HUDEP-2 (cell line): Measurements from ENCODE around the gene CEP131.
A peak's percentile ranks its signal among the peaks of the same experiment; 100 is the strongest.

ENCODE experiments used
- DNase-seq, 76 experiments: peaks; one replicate each; lab custom pipeline; 2025; ENCODE audit not compliant: unreplicated experiment in 76 of 76; lab: John Stamatoyannopoulos, UW

Gene CEP131

DNA sequence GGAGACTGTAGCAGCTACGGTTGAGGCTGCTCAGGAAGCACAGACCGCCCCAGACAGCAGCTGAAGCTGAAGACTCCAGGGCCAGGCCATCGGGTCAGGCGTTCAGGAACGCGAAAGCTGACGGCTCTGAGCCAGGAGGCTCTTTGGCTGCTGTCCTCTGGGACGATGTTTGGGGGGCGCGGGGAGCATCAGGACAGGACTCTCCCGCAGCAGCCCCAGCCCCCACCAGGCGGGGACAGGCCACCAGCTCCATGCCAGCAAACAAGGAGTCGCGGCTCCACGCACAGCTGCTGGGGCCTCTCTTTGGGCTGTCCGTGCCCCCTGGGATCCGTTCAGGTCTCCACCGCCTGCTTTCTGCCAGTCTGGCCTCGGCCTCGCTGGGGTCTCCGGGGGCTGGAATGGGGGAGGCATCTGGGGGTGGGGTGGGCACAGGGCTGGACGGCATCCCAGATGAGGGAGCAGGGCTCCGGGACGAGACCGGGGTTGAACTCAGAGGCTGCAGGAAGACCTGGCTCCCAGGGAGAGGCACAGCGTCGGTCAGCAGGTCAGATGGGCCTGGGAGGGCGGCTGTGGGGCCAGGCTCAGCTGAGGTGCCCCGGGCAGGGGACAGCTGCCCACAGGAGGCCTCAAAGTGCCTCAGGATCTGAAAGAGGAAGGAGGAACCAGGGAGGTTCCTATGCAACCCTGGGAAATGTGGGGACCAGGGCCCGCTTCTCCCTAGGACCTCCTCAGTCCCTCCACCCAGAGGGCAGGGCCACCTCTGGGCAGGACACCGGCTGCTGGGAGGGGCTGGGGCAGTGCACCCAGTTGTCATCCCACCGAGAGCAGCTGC, 6.3 kb upstream of the CEP131 start:
- no peak for DNase-seq

DNA sequence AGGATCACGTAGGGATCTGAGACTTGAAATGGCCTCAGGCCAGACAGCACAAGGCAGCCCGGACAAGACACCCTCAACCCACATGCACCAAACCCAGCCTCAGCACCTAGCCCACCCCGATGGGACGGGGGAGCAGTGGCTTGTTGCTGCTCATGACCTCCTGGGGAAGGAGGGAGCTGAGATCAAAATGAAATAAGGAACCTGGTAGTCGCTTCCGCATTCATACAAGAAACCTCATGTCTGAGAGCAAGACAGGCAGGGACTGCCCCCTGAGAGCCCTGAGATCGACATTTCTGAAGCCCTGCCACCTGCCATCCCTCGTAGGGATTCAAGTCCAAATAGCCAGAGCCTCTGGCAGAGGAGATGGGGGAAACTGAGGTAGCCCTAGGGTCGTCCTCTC, 5.7 kb upstream of the CEP131 start:
- no peak for DNase-seq

DNA sequence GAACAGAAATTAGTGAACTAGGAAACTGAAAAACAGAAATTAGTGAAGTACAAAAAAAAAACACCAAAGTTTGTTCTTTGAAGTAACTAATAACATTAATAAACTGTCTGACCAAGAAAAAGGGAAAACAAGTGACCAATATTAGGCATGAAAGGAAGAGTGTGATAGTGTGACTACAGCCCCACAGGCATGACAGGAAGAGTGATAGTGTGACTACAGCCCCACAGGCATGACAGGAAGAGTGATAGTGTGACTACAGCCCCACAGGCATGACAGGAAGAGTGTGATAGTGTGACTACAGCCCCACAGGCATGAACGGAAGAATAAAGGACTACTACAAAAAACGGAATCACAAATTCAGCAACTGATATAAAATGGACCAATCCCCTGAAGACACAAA, 4.9 kb upstream of the CEP131 start:
- DNase-seq = peak in 1 of 76 experiments; percentile 10

DNA sequence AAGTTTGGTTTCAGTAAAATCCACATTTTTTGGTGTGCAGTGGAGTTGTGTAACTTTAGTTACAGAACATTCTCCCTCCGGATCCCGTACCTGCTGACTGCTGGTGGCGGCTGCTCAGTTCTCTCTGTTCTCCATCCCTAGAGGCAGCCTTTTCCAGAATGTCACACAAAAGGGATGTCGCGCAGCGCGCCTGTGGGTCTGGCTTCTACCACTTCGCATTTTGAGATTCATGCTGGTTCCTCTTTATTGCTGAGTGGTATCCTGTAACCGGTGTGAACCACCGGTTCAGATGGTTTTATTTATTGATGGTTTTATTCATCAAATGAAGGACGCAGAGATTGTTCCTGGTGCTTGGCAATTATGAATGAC, 981 bp upstream of the CEP131 start:
- DNase-seq = no peak

DNA sequence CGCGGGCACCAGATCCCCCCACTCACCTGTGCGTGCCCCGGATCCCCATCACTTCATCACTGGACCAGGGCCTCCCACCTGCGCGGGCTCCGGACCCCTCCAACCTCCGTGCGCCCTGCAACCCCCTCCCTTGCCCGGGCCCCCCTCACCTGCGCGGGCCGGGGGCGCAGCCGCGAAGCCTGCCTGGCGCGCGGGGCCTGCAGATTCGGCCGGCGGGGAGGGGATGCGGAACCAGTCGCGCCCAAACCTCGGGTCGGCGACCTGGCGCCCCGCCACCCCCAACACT, 202 bp downstream of the CEP131 start:
- DNase-seq = no peak

DNA sequence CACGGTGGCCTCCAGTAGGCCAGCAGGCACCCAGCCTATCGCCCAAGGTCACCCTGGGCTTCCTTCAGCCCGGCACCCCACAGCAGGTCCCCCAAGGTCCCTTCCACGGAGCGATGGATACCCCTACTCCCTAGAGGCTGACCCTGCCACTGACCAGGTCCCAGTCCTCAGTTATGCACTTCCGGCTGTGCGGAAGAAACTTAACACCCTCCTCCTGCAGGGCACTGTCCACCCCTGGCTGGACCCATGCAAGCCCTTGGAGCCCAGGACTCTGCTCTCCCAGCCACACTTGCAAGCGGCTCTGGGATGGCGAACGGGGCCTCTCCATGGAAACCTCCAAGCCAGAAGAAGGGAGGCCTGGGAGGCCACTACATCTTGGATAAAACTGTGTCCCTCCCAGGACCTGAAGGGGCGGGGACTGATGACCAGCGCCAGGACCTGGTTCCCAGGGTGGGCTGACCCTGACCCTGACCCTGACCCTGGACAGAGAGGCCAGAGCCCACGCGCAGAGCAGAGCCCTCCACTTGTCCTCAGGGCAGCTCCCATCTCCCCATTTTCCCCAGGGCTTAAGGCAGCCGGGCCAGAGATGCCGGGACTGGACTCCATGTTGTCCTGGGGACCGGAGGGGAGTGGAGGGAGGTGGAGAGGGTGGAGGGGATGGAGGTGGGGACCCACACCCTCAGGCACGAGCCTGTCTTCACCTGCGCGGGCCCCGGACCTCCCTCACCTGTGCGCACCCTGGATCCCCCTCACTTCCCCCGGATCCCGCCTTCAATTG, 734 bp downstream of the CEP131 start:
- no peak for DNase-seq

DNA sequence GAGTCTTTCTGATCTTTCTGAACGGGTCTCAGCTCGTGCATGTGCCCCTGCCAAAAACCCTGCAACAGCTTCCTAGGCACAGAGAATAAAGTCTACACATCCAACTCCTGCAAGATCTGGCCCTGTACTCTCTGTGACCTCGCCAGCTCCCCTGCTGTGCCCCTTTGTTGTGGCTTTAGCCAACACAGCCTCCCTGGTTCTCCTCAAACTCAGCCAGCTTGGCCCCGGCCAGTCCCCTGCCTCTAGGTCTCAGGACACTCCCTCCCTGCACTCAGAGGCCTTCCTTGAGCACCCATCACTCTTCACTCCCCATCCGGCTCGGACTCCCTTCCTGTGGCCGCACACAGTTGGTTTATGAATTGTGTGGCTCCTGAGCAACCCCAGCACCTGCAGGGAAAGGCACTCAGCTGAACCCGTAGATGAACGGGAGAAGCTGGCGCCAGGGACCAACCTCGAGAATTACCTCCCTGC, 1.4 kb downstream of the CEP131 start:
- DNase-seq = no peak

DNA sequence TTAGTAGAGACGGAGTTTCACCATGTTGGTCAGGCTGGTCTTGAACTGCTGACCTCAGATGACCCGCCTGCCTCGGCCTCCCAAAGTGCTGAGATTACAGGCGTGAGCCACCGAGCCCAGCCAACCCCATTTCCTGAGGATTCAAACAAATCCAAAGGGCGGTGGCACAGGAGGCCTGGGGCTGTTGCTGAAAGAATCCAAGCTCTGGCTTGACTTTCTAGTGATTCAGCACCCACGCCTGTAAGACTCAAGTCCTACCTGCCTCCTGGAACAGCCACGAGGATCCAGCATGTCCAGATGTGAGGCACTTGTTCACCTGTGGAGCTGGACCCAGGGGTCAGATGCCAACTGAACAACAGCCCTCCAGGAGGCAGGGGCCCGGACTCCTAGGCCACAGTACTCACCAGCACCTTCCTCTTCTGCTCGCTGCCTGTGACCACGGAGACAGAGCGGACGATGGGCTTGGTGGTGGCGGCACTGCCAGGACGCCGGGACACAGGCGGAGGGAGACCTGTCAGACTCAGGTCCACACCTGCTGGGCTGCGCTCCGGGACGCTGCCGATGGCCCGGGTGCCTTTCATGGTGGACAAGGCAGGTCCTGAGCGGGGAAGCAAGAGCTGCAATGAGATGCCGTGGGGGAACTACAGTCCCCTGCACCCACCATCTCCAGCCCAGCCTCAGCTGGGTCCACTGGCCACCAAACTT, 3.1 kb downstream of the CEP131 start:
- no peak for DNase-seq

DNA sequence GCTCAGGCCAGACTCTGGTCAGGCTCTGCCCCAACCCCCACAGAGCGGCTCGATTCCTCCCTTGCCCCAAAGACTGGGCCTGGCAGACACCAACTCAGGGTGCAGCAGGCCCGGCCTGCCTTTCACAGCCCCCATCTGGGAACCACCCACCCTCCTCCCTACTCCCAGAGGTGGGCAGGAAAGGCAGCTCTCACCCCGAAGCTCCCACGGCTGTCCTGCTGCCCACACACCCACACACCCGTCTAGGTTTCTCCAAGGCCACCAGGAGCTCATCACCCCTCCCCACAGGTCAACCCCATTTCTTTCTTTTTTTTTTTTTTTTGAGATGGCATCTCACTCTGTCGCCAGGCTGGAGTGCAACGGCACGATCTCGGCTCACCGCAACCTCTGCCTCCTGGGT, 3.8 kb downstream of the CEP131 start:
- DNase-seq = no peak

DNA sequence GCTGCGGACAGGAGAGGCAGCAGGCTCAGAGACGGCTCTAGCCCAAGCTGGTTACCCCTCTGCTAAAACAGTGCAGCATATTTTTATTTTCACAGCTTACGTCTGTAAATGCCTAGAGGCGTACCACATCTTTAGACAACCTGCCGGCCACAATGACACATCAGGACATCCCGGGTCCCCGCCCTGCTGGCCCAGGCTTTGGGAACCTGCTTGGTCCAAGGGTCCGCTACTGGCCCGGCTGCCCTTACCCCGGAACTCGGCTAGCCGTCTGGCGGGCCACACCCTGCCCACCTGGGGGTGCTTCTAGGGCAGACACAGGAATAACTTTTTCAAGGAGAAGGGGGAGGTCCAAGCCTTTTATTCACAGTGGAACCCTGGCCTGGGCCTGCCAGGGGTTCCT, 4.3 kb downstream of the CEP131 start:
- DNase-seq = no peak

DNA sequence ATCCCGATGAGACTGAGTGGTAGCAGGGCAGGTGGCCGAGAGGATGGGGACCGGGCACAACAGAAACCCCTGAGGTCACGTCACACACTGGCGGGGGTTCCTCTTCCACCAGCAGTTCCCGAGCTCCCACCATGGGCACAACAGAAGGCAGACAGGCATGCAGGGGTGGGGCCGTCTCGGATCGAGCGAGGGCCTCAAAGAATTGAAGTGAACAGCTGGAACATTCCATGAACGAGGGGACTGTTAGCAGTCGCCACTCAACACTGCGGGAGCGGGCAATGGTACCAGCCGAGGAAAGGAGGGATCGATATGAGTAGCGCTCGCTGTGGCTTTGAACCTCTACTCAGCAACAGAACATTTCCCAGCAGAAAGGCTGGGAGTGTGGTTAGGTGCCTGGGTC, 5.3 kb downstream of the CEP131 start:
- DNase-seq = no peak

DNA sequence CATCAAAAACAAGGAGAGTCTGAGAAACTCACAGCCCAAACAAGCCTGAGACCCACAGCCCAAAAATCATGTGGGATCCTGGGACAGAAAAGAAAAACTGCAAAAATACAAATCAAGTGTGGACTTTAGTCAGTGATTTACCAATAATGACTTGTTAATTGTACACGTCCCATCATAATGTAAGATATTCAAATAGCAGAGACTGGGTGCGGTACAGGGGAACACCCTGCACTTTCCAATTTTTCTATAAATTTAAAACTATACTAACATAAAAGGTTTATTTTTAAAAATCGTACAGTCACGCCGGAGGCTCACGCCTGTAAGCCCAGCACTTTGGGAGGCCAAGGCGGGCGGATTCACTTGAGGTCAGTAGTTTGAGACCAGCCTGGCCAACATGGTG, 8.8 kb downstream of the CEP131 start:
- no peak for DNase-seq

DNA sequence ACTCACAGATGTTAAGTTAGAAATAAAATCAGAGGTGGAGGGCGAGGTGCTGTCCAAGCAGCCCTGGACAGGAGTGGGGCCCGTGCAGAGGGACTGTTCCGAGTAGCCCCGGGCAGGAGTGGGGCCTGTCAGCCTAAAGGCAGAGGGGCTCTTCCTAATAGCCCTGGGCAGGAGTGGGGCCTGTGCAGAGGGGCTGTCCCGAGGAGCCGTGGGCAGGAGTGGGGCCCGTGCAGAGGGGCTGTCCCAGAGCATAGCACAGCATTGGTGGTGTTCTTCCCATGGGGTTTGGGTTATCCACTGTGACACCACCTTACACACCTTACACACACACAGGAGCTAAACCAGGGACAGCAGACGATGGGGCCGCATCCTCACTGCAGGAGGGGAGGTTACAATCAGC, 10.4 kb downstream of the CEP131 start:
- DNase-seq = no peak

DNA sequence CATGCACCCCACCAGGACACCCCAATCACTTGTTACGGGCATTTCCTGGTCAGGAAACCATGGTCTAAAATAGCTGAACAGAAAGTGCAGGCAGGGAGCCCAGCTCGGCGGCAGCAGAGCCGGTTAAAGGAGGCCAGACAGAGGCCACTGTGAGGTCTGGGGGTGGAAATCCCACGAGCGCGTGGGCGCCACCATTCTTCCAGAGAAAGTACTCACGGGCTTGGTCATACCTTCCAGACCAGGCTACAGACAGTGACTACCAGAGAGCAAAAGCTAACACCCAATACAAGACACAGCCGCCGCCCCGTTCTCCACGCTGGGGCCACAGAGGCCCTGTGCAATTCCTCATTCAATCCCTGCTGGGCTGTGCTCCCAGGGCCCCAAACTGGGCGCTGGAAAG, 11.9 kb downstream of the CEP131 start:
- DNase-seq = peak in 1 of 76 experiments; percentile 2

DNA sequence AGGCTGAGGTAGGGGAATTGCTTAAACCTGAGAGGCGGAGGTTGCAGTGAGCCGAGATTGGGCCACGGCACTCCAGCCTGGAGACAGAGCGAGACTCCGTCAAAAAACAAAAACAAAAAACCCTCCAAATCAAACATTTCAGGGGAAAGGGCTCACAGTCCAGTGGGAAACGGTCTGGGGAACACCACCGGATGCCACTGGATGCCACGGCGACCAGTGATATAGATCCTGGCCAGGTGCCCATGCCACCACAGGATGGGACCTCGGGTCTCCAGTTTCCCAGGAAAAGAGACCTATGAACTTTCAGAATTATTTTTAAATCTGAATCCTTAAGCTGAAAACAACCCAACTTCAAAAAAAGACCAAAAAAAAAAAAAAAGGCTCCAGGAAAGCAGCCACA, 12.3 kb downstream of the CEP131 start:
- no peak for DNase-seq

DNA sequence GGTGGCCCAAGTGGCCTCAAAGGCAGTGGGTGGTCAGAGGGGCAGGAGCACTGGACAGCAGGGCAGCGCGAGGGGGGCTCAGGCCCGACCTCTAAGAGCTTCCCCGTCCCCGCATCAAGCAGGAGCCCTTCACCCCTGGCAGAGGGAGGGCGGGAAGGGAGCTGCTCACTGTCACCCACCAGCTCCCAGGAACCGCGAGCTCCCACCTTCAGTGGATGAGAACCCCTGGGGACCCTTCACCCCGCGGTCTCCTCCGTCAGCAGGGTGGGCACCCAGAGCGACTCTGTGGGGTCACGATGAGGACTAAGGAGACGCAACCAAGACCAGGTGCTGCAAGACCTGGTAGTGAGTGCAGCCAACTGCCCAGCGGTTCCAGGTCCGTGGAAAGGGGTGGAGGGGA, 13.6 kb downstream of the CEP131 start:
- no peak for DNase-seq

DNA sequence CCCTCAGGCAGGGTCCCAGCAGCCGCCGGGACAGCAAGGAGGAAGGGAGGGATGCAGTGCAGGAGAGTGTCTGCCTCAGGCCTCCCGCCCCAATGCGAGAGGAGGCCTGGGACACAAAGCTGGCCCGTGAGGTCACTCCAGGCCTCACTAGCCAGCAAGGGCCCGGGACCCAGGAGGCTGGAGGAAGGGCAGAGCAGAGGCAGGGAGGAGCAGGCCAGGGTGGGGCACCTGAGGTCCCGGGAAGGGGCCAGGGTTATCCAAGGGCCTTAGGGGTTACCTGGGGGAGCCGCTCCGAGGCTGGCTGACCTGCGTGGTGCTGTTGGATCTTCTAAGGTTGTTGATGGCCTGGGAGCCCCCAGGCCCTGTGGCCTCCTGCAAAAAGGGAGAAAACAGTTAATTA, 14.1 kb downstream of the CEP131 start:
- DNase-seq = no peak

DNA sequence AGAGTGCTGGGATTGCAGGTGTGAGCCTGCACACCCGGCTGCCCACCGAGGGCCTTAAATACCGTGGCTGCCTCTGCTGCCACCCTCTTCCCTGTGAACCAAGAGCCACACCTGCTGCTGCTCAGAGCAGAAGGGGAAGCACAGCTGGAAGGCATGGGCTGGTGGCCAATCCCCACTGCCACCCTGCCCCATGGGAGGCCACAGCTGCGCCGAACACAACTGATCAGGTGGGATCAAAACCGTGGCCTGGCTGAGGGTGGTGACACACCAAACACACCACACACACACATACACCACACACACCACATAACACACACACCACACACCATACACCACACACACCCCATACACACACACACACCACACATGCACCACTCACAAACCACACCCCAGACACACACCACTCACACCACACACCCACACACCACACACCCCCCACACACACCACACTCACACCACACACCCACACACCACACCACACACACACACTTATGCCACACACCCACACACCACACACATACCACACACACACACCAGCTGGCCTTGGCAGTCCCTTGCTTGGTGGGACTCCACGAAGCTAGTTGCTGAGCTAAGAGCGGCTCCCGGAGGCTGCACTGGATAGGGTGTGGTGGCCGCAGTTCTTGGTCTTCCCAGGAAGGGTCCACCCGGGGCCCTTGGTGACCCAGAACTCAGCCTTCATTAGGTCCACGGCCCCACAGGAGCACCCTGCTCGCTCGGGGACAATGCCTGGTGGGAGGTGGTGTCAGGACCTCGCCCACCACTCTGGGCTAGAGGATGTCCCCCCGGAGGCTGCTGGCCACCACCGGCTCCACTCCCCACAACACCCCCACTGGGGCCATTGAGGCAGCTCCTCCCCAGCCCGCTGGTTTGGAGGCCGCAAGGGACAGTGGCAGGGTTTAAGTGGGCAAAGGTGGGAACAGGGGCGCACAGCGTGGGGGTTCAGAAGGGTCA, 14.9 kb downstream of the CEP131 start:
- peak in 22 of 76 experiments; percentile 3 to 32 (median 13) for DNase-seq

DNA sequence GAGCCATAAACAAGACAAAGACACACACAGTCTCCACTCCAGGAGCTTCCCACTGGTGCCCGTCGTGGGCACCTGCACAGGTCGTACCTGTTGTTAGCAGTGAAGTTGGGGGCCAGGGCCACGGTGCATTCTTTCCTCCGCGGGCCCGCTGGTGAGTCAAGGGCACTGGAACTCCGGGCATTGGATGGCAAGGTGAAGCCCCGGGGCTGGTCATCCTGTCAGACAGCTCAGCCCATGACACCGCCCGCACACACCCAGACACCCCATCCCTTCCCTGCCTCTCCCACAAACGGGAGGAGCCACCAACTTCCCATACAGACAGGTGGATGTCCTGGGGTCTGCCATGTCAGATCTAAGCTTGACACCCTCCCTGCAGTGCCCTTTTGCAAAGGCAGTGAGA, 16.1 kb downstream of the CEP131 start:
- DNase-seq = no peak

DNA sequence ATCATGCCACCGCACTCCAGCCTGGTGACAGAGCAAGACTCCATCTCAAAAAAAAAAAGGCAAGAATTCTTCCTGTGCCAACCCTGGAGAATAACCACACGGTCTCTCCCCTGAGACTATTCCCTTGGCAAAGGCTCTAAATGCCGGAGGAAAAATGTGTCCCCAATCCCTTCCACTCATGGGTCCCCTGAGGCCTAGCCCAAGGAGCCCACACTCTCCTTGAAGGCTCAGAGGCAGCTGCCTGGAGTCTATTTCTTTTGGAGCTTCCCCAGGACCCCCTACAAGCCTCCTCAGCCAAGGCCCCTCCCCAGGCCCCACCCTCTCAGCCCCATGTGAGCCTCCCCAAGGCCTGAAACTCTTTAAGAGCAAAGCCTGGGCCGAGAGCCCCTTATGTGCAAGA, 16.6 kb downstream of the CEP131 start:
- DNase-seq = no peak

DNA sequence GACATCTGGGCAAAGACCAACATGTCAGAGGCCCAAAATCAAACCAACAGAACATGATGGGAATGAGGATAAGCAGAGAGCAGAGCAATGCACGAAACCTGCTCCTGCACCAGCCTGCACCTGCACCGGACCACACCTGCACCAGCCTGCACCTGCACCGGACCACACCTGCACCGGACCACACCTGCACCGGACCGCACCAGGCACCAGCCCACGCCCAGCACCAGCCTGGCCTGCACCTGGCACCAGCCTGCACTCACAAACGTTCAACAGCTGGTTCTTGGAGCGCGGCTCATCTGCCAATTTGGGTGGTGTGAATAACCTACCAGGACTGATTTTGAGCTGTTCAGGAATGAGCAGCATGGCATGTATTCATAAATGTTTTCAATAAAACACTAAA, 18.2 kb downstream of the CEP131 start:
- DNase-seq = no peak
